Measurements from ENCODE around the gene CHML. TPM values are rescaled to one million over a fixed set of nuclear protein-coding genes. Genes with fewer than 3 reads are reported as not detected.

The CHML gene
- total RNA-seq, 3 donors from 2014 or later: 6.4 to 7.5 (median 7.2) TPM

- DNase-seq (ENCODE audit: low spot score in 2 of 2): no peak
- Histone ChIP-seq H3K4me1 (no peaks in the 10 kb centered on the region), H3K9me3 (no peaks in the 10 kb centered on the region), H3K27ac (peak overlapping the region; percentile 2 to 43), H3K36me3 (no peaks in the 10 kb centered on the region), H3K27me3 (no peaks in the 10 kb centered on the region), H3K4me3 (no peak overlapping the region)
- intact Hi-C loops (cut with DNase I; ENCODE audit: low total_unique reads): no loop called here
- TF ChIP-seq POLR2A (IDR thresholded peaks at IDR 0.05) (no peak), POLR2AphosphoS5 (IDR thresholded peaks at IDR 0.05) (no peak)
- TF ChIP-seq, protein P1, sequence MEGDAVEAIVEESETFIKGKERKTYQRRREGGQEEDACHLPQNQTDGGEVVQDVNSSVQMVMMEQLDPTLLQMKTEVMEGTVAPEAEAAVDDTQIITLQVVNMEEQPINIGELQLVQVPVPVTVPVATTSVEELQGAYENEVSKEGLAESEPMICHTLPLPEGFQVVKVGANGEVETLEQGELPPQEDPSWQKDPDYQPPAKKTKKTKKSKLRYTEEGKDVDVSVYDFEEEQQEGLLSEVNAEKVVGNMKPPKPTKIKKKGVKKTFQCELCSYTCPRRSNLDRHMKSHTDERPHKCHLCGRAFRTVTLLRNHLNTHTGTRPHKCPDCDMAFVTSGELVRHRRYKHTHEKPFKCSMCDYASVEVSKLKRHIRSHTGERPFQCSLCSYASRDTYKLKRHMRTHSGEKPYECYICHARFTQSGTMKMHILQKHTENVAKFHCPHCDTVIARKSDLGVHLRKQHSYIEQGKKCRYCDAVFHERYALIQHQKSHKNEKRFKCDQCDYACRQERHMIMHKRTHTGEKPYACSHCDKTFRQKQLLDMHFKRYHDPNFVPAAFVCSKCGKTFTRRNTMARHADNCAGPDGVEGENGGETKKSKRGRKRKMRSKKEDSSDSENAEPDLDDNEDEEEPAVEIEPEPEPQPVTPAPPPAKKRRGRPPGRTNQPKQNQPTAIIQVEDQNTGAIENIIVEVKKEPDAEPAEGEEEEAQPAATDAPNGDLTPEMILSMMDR (IDR thresholded peaks at IDR 0.05): no peak
These were observed 36.4 kb downstream of the CHML start for GRCh38 chr1:241603731-241604245.

DNA sequence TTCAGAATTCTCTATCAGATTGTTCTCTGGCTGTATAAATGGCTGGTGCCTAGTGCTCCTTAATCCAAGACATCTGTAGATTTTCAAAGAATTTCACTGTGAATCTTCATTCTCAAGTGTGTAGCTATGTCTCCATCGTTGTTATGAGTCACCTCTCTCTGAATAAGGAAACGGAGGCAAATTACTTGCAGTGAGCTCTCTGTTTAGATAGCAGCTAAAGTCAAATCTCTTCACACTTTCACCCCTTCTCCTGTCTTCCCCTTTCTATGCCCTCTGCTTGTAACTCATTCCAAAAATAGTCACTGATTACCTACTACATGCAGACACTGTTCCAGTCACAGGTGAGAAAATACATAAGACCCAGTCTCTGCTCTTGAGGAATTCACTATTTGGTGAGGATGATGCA is 39.7 kb downstream of the CHML start:
- DNase-seq (ENCODE audit: low spot score in 2 of 2): no peak
- H3K9me3 ChIP-seq: no peaks in the 10 kb centered on the region
- no peaks in the 10 kb centered on the region for H3K36me3 ChIP-seq
- H3K4me3 ChIP-seq: no peak overlapping the region
- no peak overlapping the region for H3K27ac ChIP-seq
- no peaks in the 10 kb centered on the region for H3K4me1 ChIP-seq
- intact Hi-C loops (cut with DNase I; ENCODE audit: low total_unique reads): no loop called here
- TF ChIP-seq, protein P1 (IDR thresholded peaks at IDR 0.05): no peak
- no peak for TF ChIP-seq POLR2A (IDR thresholded peaks at IDR 0.05)
- no peak for TF ChIP-seq POLR2AphosphoS5 (IDR thresholded peaks at IDR 0.05)
- H3K27me3 ChIP-seq: no peaks in the 10 kb centered on the region

DNA sequence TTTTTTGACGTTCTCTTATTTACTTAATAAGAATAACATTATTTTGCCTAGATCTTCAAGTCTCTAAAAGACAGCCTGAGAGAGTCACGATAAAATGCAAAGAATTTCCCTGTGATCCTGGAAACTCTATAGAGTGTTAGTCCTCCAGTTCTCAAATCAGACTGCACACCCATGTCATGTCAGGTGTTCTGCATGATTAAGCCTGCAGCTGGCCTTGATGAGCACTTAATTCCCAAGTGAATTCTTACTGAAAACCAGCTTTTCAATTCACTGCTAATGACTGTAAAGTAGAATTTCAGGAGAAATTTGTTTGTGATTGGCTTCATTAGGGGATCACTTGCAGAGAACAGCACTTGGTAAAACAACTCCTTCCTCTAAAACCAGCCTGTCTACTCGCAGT is 41.9 kb downstream of the CHML start:
- Histone ChIP-seq H3K27me3 (no peaks in the 10 kb centered on the region), H3K4me1 (no peaks in the 10 kb centered on the region), H3K27ac (no peak overlapping the region), H3K36me3 (no peaks in the 10 kb centered on the region), H3K4me3 (no peak overlapping the region), H3K9me3 (no peaks in the 10 kb centered on the region)
- intact Hi-C loops (cut with DNase I; ENCODE audit: low total_unique reads): no loop called here
- TF ChIP-seq, protein P1 (IDR thresholded peaks at IDR 0.05): no peak
- TF ChIP-seq POLR2A (IDR thresholded peaks at IDR 0.05) (no peak), POLR2AphosphoS5 (IDR thresholded peaks at IDR 0.05) (no peak)
- no peak for DNase-seq (ENCODE audit: low spot score in 2 of 2)

GRCh38 chr1:241596633-241597032 is 43.5 kb downstream of the CHML start:
- Histone ChIP-seq H3K4me1 (no peaks in the 10 kb centered on the region), H3K27me3 (no peaks in the 10 kb centered on the region), H3K9me3 (no peaks in the 10 kb centered on the region), H3K36me3 (no peaks in the 10 kb centered on the region), H3K4me3 (no peak overlapping the region), H3K27ac (no peak overlapping the region)
- DNase-seq (ENCODE audit: low spot score in 2 of 2): no peak
- intact Hi-C loops (cut with DNase I; ENCODE audit: low total_unique reads): no loop called here
- TF ChIP-seq, protein P1 (IDR thresholded peaks at IDR 0.05): no peak
- TF ChIP-seq POLR2AphosphoS5 (IDR thresholded peaks at IDR 0.05): no peak
- no peak for TF ChIP-seq POLR2A (IDR thresholded peaks at IDR 0.05)

GRCh38 chr1:241593186-241593585 is 47.0 kb downstream of the CHML start:
- no peaks in the 10 kb centered on the region for H3K4me1 ChIP-seq
- no peak overlapping the region for H3K27ac ChIP-seq
- no peak for DNase-seq (ENCODE audit: low spot score in 2 of 2)
- no peaks in the 10 kb centered on the region for H3K36me3 ChIP-seq
- no peaks in the 10 kb centered on the region for H3K27me3 ChIP-seq
- no peak overlapping the region for H3K4me3 ChIP-seq
- intact Hi-C loops (cut with DNase I; ENCODE audit: low total_unique reads): no loop called here
- H3K9me3 ChIP-seq: no peaks in the 10 kb centered on the region
- TF ChIP-seq POLR2AphosphoS5 (IDR thresholded peaks at IDR 0.05) (no peak), POLR2A (IDR thresholded peaks at IDR 0.05) (no peak)
- TF ChIP-seq, protein P1 (IDR thresholded peaks at IDR 0.05): no peak
